AG10803 (cell line): ENCODE measurements around the gene CEP72.

ENCODE experiments used
- DNase-seq: peaks from one replicate; pipeline ENCODE4 v3.0.0; 2010; ENCODE audit warnings: low read depth
- H3K4me3 ChIP-seq: 2 replicates; pipeline ENCODE4 v1.5.1; 2011; ENCODE audit warnings: mild to moderate bottlenecking, low read length, control low read depth
- TF ChIP-seq, protein P1 (sequence below): conservative IDR thresholded peaks from 2 replicates; pipeline ENCODE4 v1.5.1; 2011; ENCODE audit warnings: mild to moderate bottlenecking, low read length, control low read depth, inconsistent platforms

Gene CEP72, protein sequence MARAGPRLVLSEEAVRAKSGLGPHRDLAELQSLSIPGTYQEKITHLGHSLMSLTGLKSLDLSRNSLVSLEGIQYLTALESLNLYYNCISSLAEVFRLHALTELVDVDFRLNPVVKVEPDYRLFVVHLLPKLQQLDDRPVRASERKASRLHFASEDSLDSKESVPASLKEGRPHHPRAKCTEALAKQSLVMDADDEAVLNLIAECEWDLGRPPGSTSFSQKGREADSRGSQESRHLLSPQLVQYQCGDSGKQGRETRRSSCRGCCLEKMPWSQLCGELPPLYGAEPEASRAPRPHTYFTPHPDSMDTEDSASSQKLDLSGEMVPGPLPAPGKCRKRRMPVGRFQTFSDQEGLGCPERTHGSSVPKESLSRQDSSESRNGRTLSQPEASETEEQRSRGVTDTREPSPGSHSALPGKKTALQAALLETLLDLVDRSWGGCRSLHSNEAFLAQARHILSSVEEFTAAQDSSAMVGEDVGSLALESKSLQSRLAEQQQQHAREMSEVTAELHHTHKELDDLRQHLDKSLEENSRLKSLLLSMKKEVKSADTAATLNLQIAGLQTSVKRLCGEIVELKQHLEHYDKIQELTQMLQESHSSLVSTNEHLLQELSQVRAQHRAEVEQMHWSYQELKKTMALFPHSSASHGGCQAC

DNA sequence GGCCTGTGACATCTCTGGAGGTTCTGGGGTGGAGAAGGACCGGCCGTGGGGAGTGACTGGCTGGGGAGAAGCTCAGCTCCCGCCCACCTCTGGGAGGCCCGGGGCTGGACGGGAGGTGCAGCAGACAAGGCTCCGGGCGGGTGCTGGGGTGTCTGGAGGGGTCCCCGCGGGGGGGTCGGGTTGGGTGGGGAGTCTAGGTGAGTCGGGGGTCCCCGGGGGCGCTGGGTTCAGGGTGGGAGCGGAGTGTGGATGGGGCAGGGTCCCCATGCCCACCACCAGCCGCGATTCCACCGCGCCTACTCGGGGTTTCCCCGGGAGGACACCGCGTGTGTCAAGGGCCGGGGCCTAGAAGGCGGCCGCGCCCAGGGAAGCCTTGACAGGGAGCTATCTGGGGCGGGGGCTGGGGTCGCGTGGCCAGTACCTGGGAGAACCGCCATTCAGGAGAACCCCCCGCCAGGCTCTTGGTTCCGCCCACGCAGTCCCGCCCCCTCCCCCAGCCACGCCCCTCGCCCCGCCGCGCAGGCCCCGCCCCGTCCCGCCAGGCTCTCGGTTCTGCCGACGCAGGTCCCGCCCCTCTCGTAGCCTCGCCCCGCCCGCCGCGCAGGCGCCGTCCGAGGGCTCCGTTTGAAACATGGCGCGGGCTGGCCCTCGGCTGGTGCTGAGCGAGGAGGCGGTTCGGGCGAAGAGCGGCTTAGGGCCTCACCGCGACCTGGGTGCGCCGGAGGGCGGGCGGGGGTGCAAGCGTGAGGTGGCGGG is at the start of gene CEP72:
Gene CEP72 (plus strand): TSS at position 610 of the 756 bp plus-strand sequence. CDS start 22 bp downstream, at position 632.
- TF ChIP-seq, protein P1, sequence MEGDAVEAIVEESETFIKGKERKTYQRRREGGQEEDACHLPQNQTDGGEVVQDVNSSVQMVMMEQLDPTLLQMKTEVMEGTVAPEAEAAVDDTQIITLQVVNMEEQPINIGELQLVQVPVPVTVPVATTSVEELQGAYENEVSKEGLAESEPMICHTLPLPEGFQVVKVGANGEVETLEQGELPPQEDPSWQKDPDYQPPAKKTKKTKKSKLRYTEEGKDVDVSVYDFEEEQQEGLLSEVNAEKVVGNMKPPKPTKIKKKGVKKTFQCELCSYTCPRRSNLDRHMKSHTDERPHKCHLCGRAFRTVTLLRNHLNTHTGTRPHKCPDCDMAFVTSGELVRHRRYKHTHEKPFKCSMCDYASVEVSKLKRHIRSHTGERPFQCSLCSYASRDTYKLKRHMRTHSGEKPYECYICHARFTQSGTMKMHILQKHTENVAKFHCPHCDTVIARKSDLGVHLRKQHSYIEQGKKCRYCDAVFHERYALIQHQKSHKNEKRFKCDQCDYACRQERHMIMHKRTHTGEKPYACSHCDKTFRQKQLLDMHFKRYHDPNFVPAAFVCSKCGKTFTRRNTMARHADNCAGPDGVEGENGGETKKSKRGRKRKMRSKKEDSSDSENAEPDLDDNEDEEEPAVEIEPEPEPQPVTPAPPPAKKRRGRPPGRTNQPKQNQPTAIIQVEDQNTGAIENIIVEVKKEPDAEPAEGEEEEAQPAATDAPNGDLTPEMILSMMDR = no peak
- DNase-seq = peak; percentile 79

DNA sequence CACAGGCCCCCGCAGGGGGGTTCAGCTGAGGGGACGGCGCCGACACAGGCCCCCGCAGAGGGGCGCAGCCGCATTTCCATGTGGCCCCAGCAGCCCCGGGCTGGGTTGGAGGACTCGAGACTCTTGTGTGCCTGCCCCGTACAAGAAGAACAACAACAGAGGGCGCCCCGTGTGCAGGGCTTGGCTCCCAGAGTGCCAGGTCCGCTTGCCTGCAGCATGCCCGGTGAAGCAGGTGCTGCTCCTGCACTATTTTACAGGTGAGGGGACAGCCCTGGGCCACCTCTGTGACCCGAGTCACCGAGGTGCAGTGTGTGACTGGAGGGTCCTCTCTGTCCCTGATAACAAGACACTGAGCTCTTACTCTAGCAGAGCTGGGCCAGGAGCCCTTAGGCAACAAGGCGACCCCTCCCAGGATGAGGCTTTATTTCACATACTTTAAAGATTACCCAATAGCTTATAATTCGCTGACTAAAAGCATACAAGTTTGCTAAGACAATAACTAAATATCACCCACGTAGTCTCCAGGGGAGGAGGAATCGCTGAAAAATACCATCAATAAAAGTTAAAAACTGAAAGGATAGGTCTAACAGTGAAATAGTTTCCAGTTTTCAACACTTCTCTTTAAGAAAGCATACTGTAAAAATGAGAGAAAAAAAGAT is 46.2 kb upstream of the CEP72 start:
- H3K4me3 ChIP-seq = no peak overlapping the region
- TF ChIP-seq, protein P1 = no peak
- peak; percentile 10 for DNase-seq

More for the DNA sequence above, at the start of gene CEP72:
- H3K4me3 ChIP-seq = peak within 1 kb of the TSS; percentile 79

DNA sequence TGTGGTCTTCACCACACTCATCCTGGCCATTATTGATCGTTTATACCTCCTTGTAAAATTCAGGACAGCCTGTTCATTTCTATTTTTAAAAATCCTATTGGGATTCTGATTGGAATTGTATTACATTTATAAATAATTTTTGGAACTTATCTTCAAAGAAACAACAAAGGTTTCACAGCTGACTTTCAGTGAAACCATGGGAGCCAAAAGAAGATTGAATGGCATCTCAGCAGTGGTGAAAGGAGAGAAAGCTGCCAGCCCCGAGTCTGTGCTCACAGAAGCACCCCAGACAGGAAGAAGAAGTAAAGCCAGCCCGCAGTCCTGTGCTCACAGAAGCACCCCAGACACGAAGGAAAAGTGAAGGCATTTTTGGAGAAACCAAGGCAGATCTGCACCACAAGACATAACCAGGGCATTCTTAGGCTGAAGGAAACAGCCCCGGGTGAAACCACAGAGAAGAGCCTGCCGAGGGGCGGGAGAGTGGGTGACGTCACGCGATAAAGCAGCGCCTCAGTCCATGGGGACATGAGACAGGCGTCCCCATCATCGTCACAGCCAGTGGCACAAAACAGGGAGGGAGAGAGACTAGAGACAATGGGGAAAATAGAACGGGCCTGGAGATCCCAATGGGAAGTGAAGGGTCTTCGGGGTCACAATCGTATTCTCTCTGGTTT is 45.4 kb upstream of the CEP72 start:
- TF ChIP-seq, protein P1 = no peak
- no peak for DNase-seq
- no peak overlapping the region for H3K4me3 ChIP-seq

DNA sequence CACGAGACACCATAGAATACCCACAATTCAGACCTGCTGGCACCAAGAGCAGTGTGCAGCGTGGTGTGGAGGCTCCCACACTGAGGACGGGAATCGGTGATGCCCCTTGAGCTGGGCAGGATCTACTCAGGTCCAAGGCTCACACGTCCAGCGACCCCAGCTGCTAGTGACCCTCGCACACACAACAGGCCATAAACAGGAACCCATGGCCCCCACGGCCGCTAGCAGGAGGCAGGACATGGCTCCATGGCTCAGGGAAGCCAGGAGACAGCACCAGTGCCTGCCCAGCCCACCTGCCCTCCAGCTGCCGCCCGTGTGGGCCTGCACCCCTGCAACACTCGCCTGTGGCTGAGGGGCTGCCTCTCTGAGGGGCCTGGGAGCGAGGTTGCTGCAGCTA is 44.5 kb upstream of the CEP72 start:
- TF ChIP-seq, protein P1 = no peak
- no peak for DNase-seq
- H3K4me3 ChIP-seq = no peak overlapping the region

DNA sequence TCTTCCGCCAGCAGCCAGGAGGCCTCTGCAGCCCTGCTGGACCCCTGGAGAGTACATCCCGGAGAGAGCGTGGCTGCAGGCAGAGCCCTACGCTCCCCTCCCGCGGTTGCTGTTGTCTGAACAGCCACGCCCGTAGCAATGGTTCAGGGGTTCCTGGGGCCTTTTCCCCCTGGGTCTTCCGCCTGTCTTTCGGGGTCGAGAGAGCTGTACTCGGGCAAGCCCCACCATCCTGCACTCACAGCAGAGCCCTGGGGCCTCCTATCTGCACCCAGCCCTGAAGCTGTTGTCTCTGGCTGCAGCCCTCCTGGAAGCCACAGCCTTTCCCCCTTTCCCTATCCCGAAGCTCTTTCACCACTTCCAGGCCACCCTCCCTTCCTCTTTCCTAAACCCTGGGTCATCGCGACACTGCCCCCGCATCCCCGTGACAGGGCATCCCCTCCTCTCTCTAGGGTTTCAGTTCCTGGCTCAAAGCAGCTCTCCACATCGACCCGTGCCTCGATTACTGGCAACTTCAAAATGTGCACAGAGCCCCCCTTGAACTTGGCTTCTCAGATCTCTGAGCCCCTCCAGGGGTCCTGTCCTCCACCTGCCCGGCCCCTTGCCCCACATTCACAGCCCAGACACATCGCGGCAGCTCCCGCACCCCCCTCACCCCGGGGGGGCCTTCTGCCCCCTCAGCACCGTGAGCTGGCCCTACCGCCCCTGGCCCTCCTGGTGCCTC is 43.9 kb upstream of the CEP72 start:
- no peak for DNase-seq
- no peak overlapping the region for H3K4me3 ChIP-seq
- TF ChIP-seq, protein P1 = no peak

- no peak overlapping the region for H3K4me3 ChIP-seq
- TF ChIP-seq, protein P1 = no peak
- no peak for DNase-seq
Measured at GRCh38 chr5:568809-569208, 43.3 kb upstream of the CEP72 start.
